ENCODE data around the gene FAM210B.
"Not testable (repeated sequence)": the region's sequence is repeated elsewhere in the genome, so short reads cannot be mapped to it uniquely, and the experiment has no call there.

FAM210B gene, protein sequence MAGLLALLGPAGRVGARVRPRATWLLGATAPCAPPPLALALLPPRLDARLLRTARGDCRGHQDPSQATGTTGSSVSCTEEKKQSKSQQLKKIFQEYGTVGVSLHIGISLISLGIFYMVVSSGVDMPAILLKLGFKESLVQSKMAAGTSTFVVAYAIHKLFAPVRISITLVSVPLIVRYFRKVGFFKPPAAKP

DNA sequence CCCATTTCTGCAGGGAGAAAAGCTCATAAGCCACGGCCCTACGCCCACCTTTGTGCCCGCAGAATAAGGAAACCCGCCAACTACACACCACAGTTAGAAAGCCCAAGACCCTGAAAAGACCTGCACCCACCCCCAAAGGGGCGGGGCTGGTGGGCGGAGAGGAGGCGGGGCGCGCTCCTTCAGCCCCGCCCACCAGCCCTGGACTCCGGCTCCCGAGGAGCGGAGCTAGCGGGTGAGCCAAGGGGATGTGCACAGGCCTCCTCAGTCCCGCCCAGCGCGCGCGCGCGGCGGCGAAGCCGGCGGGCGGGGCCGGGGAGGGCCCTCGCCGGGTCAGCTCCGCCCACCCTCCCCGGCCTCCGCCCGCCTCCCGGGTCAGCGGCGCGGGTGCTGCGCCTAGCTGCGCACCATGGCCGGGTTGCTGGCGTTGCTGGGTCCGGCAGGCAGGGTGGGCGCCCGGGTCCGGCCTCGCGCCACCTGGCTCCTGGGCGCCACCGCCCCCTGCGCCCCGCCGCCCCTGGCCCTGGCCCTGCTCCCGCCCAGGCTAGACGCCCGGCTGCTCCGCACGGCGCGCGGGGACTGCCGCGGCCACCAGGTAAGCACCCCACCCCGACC is at the start of gene FAM210B:
FAM210B (plus strand) TSS at position 375 of the 612 bp plus-strand sequence; CDS start at position 407, 32 bp downstream.
- peaks cover 7 to 35% (median 29%) of the 10 kb centered on the region in 5 donors for H3K4me1 ChIP-seq (ENCODE audit: control insufficient read depth in 5 of 5, insufficient read depth in 5 of 5, low read length in 5 of 5)
- no peaks in the 10 kb centered on the region for H3K9me3 ChIP-seq (ENCODE audit: control insufficient read depth in 5 of 5, low read length in 5 of 5)
- peak within 1 kb of the TSS; percentile 62 for H3K27ac ChIP-seq (ENCODE audit: low read depth, low read length)
- peak within 1 kb of the TSS; percentile 51 to 90 (median 77) for H3K9ac ChIP-seq (ENCODE audit: low read length in 5 of 5)
- peak within 1 kb of the TSS; percentile 79 to 92 (median 89) for H3K4me3 ChIP-seq (ENCODE audit: low read depth in 1 of 5, low read length in 5 of 5)
- peaks cover 0 to 4% (median 2%) of the 10 kb centered on the region in 5 donors for H3K36me3 ChIP-seq (ENCODE audit: control insufficient read depth in 5 of 5, insufficient read depth in 5 of 5, low read length in 5 of 5)
- no peaks in the 10 kb centered on the region for H3K27me3 ChIP-seq (ENCODE audit: control insufficient read depth in 5 of 5, insufficient read depth in 4 of 5, low read length in 5 of 5)

DNA sequence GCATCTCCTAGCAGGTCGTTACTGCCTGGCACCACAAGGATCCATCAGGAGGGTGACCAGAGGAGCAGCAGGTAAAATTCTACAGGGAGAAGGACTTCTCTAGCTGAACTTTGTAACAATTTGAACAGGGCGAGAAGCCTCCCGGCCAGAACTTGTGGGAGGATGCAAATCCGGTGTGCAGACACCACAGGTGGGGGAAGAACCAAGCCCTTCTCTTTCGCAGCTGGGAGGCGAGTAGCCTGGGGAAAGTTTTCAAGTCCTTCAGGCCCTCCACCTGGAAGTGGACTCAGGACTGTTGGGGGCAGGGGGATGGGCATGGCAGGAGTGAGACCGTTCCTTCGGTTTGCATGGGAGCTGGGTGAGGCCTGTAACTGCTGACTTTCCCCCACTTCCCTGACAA is 42.7 kb upstream of the FAM210B start:
- Histone ChIP-seq H3K9ac (ENCODE audit: low read length in 5 of 5) (no peak overlapping the region), H3K4me3 (ENCODE audit: low read depth in 1 of 5, low read length in 5 of 5) (no peak overlapping the region)

DNA sequence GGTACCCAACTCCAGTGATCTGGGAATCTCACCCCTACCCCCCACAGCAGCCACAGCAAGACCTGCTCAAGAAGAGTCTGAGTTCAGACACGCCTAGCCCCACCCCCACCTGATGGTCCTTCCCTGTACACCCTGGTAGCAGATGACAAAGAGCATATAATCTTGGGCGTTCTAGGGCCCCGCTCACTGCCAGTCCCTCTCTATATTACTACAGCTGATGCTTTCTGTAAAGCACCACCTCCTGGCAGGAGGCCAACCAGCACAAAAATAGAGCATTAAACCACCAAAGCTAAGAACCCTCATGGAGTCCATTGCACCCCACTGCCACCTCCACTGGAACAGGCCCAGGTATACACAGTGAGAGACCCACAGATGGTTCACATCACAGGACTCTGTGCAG is 42.3 kb upstream of the FAM210B start:
- Histone ChIP-seq H3K27me3 (ENCODE audit: control insufficient read depth in 5 of 5, insufficient read depth in 4 of 5, low read length in 5 of 5) (peaks cover 0 to 4% (median 0%) of the 10 kb centered on the region in 5 donors), H3K9me3 (ENCODE audit: control insufficient read depth in 5 of 5, low read length in 5 of 5) (peaks cover 0 to 7% (median 0%) of the 10 kb centered on the region in 5 donors)

More for the DNA sequence above, 42.7 kb upstream of the FAM210B start:
- Histone ChIP-seq H3K9me3 (ENCODE audit: control insufficient read depth in 5 of 5, low read length in 5 of 5) (peaks cover 0 to 7% (median 0%) of the 10 kb centered on the region in 5 donors), H3K36me3 (ENCODE audit: control insufficient read depth in 5 of 5, insufficient read depth in 5 of 5, low read length in 5 of 5) (no peaks in the 10 kb centered on the region), H3K4me1 (ENCODE audit: control insufficient read depth in 5 of 5, insufficient read depth in 5 of 5, low read length in 5 of 5) (no peaks in the 10 kb centered on the region), H3K27me3 (ENCODE audit: control insufficient read depth in 5 of 5, insufficient read depth in 4 of 5, low read length in 5 of 5) (peaks cover 0 to 4% (median 0%) of the 10 kb centered on the region in 5 donors), H3K27ac (ENCODE audit: low read depth, low read length) (no peak overlapping the region)

DNA sequence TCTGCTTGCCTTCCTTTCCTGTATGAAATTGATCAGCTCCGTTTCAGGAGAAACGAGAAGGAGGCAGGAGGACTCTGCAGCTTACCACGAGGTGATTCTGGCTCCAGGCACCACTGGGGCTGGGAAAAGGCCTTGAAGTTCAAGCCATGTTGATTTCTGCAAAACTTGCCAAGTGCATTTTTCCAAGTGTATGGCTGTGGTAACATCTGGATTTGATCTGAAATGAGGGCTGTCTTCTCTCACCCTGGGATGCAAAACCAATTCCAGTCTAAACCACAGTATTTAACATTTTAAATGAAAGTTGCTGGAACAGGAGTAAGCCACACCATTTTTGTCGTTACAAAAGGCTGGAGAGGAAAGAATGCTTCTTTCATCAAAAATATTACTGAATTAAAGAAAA is 36.1 kb upstream of the FAM210B start:
- no peak overlapping the region for H3K9ac ChIP-seq (ENCODE audit: low read length in 5 of 5)
- H3K4me3 ChIP-seq (ENCODE audit: low read depth in 1 of 5, low read length in 5 of 5), result no peak overlapping the region
- H3K27me3 ChIP-seq (ENCODE audit: control insufficient read depth in 5 of 5, insufficient read depth in 4 of 5, low read length in 5 of 5), result peaks cover 0 to 6% (median 3%) of the 10 kb centered on the region in 5 donors
- H3K36me3 ChIP-seq (ENCODE audit: control insufficient read depth in 5 of 5, insufficient read depth in 5 of 5, low read length in 5 of 5), result no peaks in the 10 kb centered on the region
- H3K27ac ChIP-seq (ENCODE audit: low read depth, low read length), result no peak overlapping the region
- no peaks in the 10 kb centered on the region for H3K9me3 ChIP-seq (ENCODE audit: control insufficient read depth in 5 of 5, low read length in 5 of 5)
- H3K4me1 ChIP-seq (ENCODE audit: control insufficient read depth in 5 of 5, insufficient read depth in 5 of 5, low read length in 5 of 5), result no peaks in the 10 kb centered on the region

More for the DNA sequence above, 42.3 kb upstream of the FAM210B start:
- no peak overlapping the region for H3K4me3 ChIP-seq (ENCODE audit: low read depth in 1 of 5, low read length in 5 of 5)
- no peaks in the 10 kb centered on the region for H3K36me3 ChIP-seq (ENCODE audit: control insufficient read depth in 5 of 5, insufficient read depth in 5 of 5, low read length in 5 of 5)
- H3K9ac ChIP-seq (ENCODE audit: low read length in 5 of 5), result no peak overlapping the region
- H3K4me1 ChIP-seq (ENCODE audit: control insufficient read depth in 5 of 5, insufficient read depth in 5 of 5, low read length in 5 of 5), result no peaks in the 10 kb centered on the region
- H3K27ac ChIP-seq (ENCODE audit: low read depth, low read length), result no peak overlapping the region

DNA sequence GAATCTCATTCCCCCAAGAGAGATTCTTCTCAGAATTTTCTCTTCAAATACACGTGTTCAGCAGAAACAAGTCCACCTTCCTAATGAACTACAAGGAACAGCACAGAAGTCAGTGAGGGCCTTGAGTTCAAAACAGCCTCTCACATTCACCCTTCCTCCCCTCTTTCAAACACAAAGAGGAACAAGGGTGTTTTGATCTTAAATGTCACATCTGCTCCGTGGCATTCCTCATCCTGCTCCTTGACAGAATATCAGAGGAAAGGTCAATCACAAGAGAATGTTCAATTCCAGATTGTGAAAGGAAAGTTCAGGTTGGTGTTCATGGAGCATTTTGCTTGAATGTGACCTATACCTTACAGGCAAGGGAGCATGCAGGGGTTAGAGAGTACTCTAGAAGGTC is 35.6 kb upstream of the FAM210B start:
- no peak overlapping the region for H3K9ac ChIP-seq (ENCODE audit: low read length in 5 of 5)
- no peaks in the 10 kb centered on the region for H3K9me3 ChIP-seq (ENCODE audit: control insufficient read depth in 5 of 5, low read length in 5 of 5)
- no peak overlapping the region for H3K4me3 ChIP-seq (ENCODE audit: low read depth in 1 of 5, low read length in 5 of 5)
- no peaks in the 10 kb centered on the region for H3K4me1 ChIP-seq (ENCODE audit: control insufficient read depth in 5 of 5, insufficient read depth in 5 of 5, low read length in 5 of 5)
- peaks cover 0 to 6% (median 3%) of the 10 kb centered on the region in 5 donors for H3K27me3 ChIP-seq (ENCODE audit: control insufficient read depth in 5 of 5, insufficient read depth in 4 of 5, low read length in 5 of 5)
- no peak overlapping the region for H3K27ac ChIP-seq (ENCODE audit: low read depth, low read length)
- H3K36me3 ChIP-seq (ENCODE audit: control insufficient read depth in 5 of 5, insufficient read depth in 5 of 5, low read length in 5 of 5), result no peaks in the 10 kb centered on the region

DNA sequence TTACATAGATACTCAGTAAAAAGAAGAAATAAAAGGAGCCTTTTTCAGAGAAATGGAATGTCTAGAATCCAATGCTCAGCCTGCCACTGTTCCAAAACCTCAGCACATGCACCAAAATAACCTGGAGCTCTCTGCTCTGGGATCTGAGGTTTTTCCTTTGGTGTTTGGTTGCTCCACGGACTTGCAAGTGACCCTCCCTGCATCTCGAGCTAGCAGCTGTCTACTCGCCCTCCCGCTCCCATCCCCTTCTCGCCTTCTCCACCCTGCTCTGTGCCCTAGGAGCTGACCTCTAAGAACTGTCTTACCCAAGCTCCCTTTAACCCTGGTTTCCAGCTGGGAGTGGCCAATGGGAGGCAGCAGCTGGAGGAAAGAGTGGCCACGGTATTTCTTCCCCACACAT is 35.1 kb upstream of the FAM210B start:
- Histone ChIP-seq H3K36me3 (ENCODE audit: control insufficient read depth in 5 of 5, insufficient read depth in 5 of 5, low read length in 5 of 5) (no peaks in the 10 kb centered on the region), H3K9me3 (ENCODE audit: control insufficient read depth in 5 of 5, low read length in 5 of 5) (no peaks in the 10 kb centered on the region), H3K4me1 (ENCODE audit: control insufficient read depth in 5 of 5, insufficient read depth in 5 of 5, low read length in 5 of 5) (no peaks in the 10 kb centered on the region), H3K27me3 (ENCODE audit: control insufficient read depth in 5 of 5, insufficient read depth in 4 of 5, low read length in 5 of 5) (peaks cover 0 to 6% (median 3%) of the 10 kb centered on the region in 5 donors), H3K4me3 (ENCODE audit: low read depth in 1 of 5, low read length in 5 of 5) (no peak overlapping the region), H3K27ac (ENCODE audit: low read depth, low read length) (no peak overlapping the region), H3K9ac (ENCODE audit: low read length in 5 of 5) (no peak overlapping the region)

DNA sequence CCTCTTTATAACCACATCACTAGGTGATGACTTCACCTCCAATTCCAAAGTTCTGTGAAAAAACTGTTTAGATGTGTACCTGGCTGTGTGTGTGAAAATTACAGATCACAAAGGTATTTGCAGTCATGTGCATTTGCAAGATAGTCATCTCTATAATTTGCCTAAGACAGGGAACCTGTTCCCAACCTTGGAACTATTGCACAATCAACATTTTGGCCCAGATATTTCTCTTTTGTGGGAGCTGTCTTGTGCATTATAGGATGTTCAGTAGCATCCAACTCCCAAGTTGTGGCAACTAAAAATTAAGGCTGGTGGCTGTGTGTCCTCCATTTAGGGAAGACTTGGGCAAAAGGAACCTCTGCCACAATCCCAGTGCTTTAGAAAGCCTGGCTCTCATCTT is 34.0 kb upstream of the FAM210B start:
- Histone ChIP-seq H3K9ac (ENCODE audit: low read length in 5 of 5) (no peak overlapping the region), H3K4me1 (ENCODE audit: control insufficient read depth in 5 of 5, insufficient read depth in 5 of 5, low read length in 5 of 5) (no peaks in the 10 kb centered on the region), H3K27ac (ENCODE audit: low read depth, low read length) (no peak overlapping the region), H3K27me3 (ENCODE audit: control insufficient read depth in 5 of 5, insufficient read depth in 4 of 5, low read length in 5 of 5) (peaks cover 0 to 6% (median 3%) of the 10 kb centered on the region in 5 donors), H3K36me3 (ENCODE audit: control insufficient read depth in 5 of 5, insufficient read depth in 5 of 5, low read length in 5 of 5) (no peaks in the 10 kb centered on the region), H3K4me3 (ENCODE audit: low read depth in 1 of 5, low read length in 5 of 5) (no peak overlapping the region), H3K9me3 (ENCODE audit: control insufficient read depth in 5 of 5, low read length in 5 of 5) (no peaks in the 10 kb centered on the region)

DNA sequence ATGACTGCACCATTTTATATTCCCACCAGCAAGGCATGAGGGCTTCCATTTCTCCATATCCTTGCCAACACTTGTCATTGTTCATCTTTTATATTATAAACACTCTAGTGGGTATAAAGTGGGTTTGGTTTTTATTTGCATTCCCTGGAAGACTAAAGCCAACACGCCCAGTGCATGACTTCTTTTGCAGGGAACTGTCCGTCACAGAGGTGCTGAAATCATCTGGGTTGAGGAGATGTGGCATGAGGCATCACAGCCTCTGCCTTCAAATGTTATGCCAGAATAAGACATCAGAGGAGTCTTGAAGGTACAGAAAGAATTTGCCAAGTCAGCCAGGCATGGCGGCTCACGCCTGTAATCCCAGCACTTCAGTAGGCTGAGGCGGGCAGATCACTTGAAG is 29.9 kb upstream of the FAM210B start:
- Histone ChIP-seq H3K36me3 (ENCODE audit: control insufficient read depth in 5 of 5, insufficient read depth in 5 of 5, low read length in 5 of 5) (no peaks in the 10 kb centered on the region), H3K9ac (ENCODE audit: low read length in 5 of 5) (no peak overlapping the region), H3K9me3 (ENCODE audit: control insufficient read depth in 5 of 5, low read length in 5 of 5) (peaks cover 0 to 6% (median 0%) of the 10 kb centered on the region in 5 donors), H3K27ac (ENCODE audit: low read depth, low read length) (no peak overlapping the region), H3K27me3 (ENCODE audit: control insufficient read depth in 5 of 5, insufficient read depth in 4 of 5, low read length in 5 of 5) (peaks cover 0 to 7% (median 3%) of the 10 kb centered on the region in 5 donors), H3K4me3 (ENCODE audit: low read depth in 1 of 5, low read length in 5 of 5) (no peak overlapping the region), H3K4me1 (ENCODE audit: control insufficient read depth in 5 of 5, insufficient read depth in 5 of 5, low read length in 5 of 5) (no peaks in the 10 kb centered on the region)

DNA sequence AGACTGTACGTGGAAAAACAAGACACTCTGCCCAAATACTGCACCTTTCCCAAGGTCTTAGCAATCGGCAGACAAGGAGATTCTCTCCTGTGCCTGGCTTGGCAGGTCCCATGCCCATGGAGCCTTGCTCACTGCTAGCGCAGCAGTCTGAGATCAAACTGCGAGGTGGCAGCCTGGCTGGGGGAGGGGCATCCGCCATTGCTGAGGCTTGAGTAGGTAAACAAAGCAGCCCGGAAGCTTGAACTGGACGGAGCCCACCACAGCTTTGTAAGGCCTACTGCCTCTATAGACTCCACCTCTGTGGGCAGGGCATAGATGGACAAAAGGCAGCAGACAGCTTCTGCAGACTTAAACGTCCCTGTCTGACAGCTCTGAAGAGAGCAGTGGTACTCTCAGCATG is 22.1 kb upstream of the FAM210B start:
- H3K27me3 ChIP-seq (ENCODE audit: control insufficient read depth in 5 of 5, insufficient read depth in 4 of 5, low read length in 5 of 5); H3K9ac ChIP-seq (ENCODE audit: low read length in 5 of 5); H3K27ac ChIP-seq (ENCODE audit: low read depth, low read length); H3K9me3 ChIP-seq (ENCODE audit: control insufficient read depth in 5 of 5, low read length in 5 of 5); H3K4me3 ChIP-seq (ENCODE audit: low read depth in 1 of 5, low read length in 5 of 5); H3K4me1 ChIP-seq (ENCODE audit: control insufficient read depth in 5 of 5, insufficient read depth in 5 of 5, low read length in 5 of 5); H3K36me3 ChIP-seq (ENCODE audit: control insufficient read depth in 5 of 5, insufficient read depth in 5 of 5, low read length in 5 of 5): not testable (repeated sequence)

DNA sequence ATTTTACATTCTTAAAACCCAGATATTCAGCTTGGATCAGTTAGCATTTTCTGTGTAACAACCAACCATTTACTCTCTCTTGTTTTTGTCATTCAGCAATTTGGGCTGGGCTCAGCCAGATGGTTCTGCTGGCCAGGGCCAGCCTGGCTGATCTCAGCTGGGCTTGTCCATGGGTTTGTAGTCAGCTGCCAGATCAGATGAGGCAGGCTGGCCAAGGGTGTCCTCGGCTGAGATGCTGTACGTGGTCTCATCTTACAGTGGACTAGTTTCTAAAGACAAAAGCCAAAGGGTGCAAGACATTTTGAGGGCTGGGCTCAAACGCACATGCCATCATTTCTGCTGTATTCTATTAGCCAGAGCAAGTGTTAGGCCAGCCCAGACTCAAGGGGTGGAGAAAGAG is 16.0 kb upstream of the FAM210B start:
- peaks cover 6 to 23% (median 16%) of the 10 kb centered on the region in 5 donors for H3K27me3 ChIP-seq (ENCODE audit: control insufficient read depth in 5 of 5, insufficient read depth in 4 of 5, low read length in 5 of 5)
- H3K27ac ChIP-seq (ENCODE audit: low read depth, low read length), result no peak overlapping the region
- H3K4me3 ChIP-seq (ENCODE audit: low read depth in 1 of 5, low read length in 5 of 5), result no peak overlapping the region
- H3K36me3 ChIP-seq (ENCODE audit: control insufficient read depth in 5 of 5, insufficient read depth in 5 of 5, low read length in 5 of 5), result no peaks in the 10 kb centered on the region
- no peaks in the 10 kb centered on the region for H3K9me3 ChIP-seq (ENCODE audit: control insufficient read depth in 5 of 5, low read length in 5 of 5)
- H3K4me1 ChIP-seq (ENCODE audit: control insufficient read depth in 5 of 5, insufficient read depth in 5 of 5, low read length in 5 of 5), result peaks cover 0 to 7% (median 7%) of the 10 kb centered on the region in 5 donors
- no peak overlapping the region for H3K9ac ChIP-seq (ENCODE audit: low read length in 5 of 5)

Data from subcutaneous abdominal adipose tissue (tissue), 5 donors.